Stimulated activated CD4-positive, alpha-beta T cell treated with anti-CD3 and anti-CD28 coated beads, Interleukin-2, amount 100 ng/mL, for 4 hours (primary cell): ENCODE data around the gene SHISAL2A.
A peak's percentile ranks its signal among the peaks of the same experiment; 100 is the strongest.

Experiments
- DNase-seq: peaks from one replicate; pipeline ENCODE4 v3.0.0-alpha.2; 2020; ENCODE audit warnings: low read depth

Gene SHISAL2A

GRCh38 chr1:52621950-52622349, 11.0 kb upstream of the SHISAL2A start:
- no peak for DNase-seq

- no peak for DNase-seq
Measured at GRCh38 chr1:52623812-52624211, 9.2 kb upstream of the SHISAL2A start.

GRCh38 chr1:52627028-52627427, 5.9 kb upstream of the SHISAL2A start:
- no peak for DNase-seq

GRCh38 chr1:52628614-52629324, 4.2 kb upstream of the SHISAL2A start:
- DNase-seq = no peak

GRCh38 chr1:52629325-52629643, 3.7 kb upstream of the SHISAL2A start:
- no peak for DNase-seq

GRCh38 chr1:52629667-52630066, 3.3 kb upstream of the SHISAL2A start:
- no peak for DNase-seq

GRCh38 chr1:52631759-52632331, 1.1 kb upstream of the SHISAL2A start:
- no peak for DNase-seq

GRCh38 chr1:52633291-52633754, 355 bp downstream of the SHISAL2A start:
- no peak for DNase-seq

- no peak for DNase-seq
Measured at GRCh38 chr1:52634111-52634510, 1.1 kb downstream of the SHISAL2A start.

- no peak for DNase-seq
Measured at GRCh38 chr1:52635321-52636089, 2.5 kb downstream of the SHISAL2A start.

GRCh38 chr1:52636721-52637695, 4.0 kb downstream of the SHISAL2A start:
- DNase-seq = peak; percentile 60

- no peak for DNase-seq
Measured at GRCh38 chr1:52637946-52638345, 5.0 kb downstream of the SHISAL2A start.

GRCh38 chr1:52640697-52641096, 7.7 kb downstream of the SHISAL2A start:
- DNase-seq = no peak

GRCh38 chr1:52641307-52641706, 8.3 kb downstream of the SHISAL2A start:
- DNase-seq = no peak

- no peak for DNase-seq
Measured at GRCh38 chr1:52645261-52645660, 12.3 kb downstream of the SHISAL2A start.

GRCh38 chr1:52651904-52652303, 18.9 kb downstream of the SHISAL2A start:
- DNase-seq = no peak

GRCh38 chr1:52653207-52653849, 20.4 kb downstream of the SHISAL2A start:
- DNase-seq = no peak

- DNase-seq = no peak
Measured at GRCh38 chr1:52654063-52654462, 21.1 kb downstream of the SHISAL2A start.

GRCh38 chr1:52657702-52658101, 24.7 kb downstream of the SHISAL2A start:
- no peak for DNase-seq

GRCh38 chr1:52658795-52659194, 25.8 kb downstream of the SHISAL2A start:
- DNase-seq = no peak

- DNase-seq = no peak
Measured at GRCh38 chr1:52659356-52659755, 26.4 kb downstream of the SHISAL2A start.
